ENCODE data around the gene TSPAN3. TPM values are rescaled to one million over a fixed set of nuclear protein-coding genes. Genes with fewer than 3 reads are reported as not detected.

TSPAN3 gene
- total RNA-seq, 2 experiments from 2014 or later, result 35.2 to 47.2 TPM

GRCh38 chr15:77097248-77097721, 26.4 kb upstream of the TSPAN3 start:
- Histone ChIP-seq H4K20me1 (ENCODE audit: insufficient read depth, low read length) (no peaks in the 10 kb centered on the region), H2AFZ (ENCODE audit: low read length) (no peak overlapping the region), H3K27ac (ENCODE audit: low read depth, low read length, poor library complexity, severe bottlenecking) (no peak overlapping the region), H3K9me2 (ENCODE audit: insufficient read depth, low read length) (no peaks in the 10 kb centered on the region), H3K4me1 (ENCODE audit: insufficient read depth, low read length, poor library complexity, severe bottlenecking) (no peaks in the 10 kb centered on the region), H3K36me3 (ENCODE audit: insufficient read depth, low read length) (no peaks in the 10 kb centered on the region), H3K79me2 (ENCODE audit: insufficient read depth, low read depth, low read length) (no peaks in the 10 kb centered on the region), H3K4me3 (ENCODE audit: low read depth, low read length, poor library complexity, severe bottlenecking) (no peak overlapping the region), H3K9me3 (ENCODE audit: low read length) (no peaks in the 10 kb centered on the region), H3K4me2 (ENCODE audit: low read length) (no peak overlapping the region)
- TF ChIP-seq EZH2phosphoT487 (IDR thresholded peaks at IDR 0.05; ENCODE audit: borderline replicate concordance, low read depth, low read length) (no peak), CTCF (conservative IDR thresholded peaks at IDR 0.05; ENCODE audit: low read length) (no peak)
- ChIA-PET CTCF (ENCODE audit: unreplicated experiment) (no interaction called here), POLR2A (no interaction called here)
- intact Hi-C loops (cut with micrococcal nuclease; ENCODE audit: unreplicated experiment), result no loop called here
- DNase-seq (ENCODE audit: low spot score), result no peak
- BruUV-seq (replicated peaks), result no TSS peak

- Histone ChIP-seq H3K27ac (ENCODE audit: low read depth, low read length, poor library complexity, severe bottlenecking) (no peak overlapping the region), H3K79me2 (ENCODE audit: insufficient read depth, low read depth, low read length) (no peaks in the 10 kb centered on the region), H4K20me1 (ENCODE audit: insufficient read depth, low read length) (no peaks in the 10 kb centered on the region), H3K36me3 (ENCODE audit: insufficient read depth, low read length) (no peaks in the 10 kb centered on the region), H3K4me2 (ENCODE audit: low read length) (no peak overlapping the region), H3K4me3 (ENCODE audit: low read depth, low read length, poor library complexity, severe bottlenecking) (no peak overlapping the region), H3K9me3 (ENCODE audit: low read length) (no peaks in the 10 kb centered on the region), H3K4me1 (ENCODE audit: insufficient read depth, low read length, poor library complexity, severe bottlenecking) (no peaks in the 10 kb centered on the region), H3K9me2 (ENCODE audit: insufficient read depth, low read length) (no peaks in the 10 kb centered on the region), H2AFZ (ENCODE audit: low read length) (no peak overlapping the region)
- ChIA-PET CTCF (ENCODE audit: unreplicated experiment) (no interaction called here), POLR2A (no interaction called here)
- intact Hi-C loops (cut with micrococcal nuclease; ENCODE audit: unreplicated experiment), result no loop called here
- no TSS peak for BruUV-seq (replicated peaks)
- DNase-seq (ENCODE audit: low spot score), result no peak
- no peak for TF ChIP-seq CTCF (conservative IDR thresholded peaks at IDR 0.05; ENCODE audit: low read length)
- no peak for TF ChIP-seq EZH2phosphoT487 (IDR thresholded peaks at IDR 0.05; ENCODE audit: borderline replicate concordance, low read depth, low read length)
These were observed 25.6 kb upstream of the TSPAN3 start for GRCh38 chr15:77096541-77096940.

GRCh38 chr15:77096138-77096537, 25.2 kb upstream of the TSPAN3 start:
- intact Hi-C loops (cut with micrococcal nuclease; ENCODE audit: unreplicated experiment), result no loop called here
- Histone ChIP-seq H3K4me2 (ENCODE audit: low read length) (no peak overlapping the region), H3K9me3 (ENCODE audit: low read length) (no peaks in the 10 kb centered on the region), H4K20me1 (ENCODE audit: insufficient read depth, low read length) (no peaks in the 10 kb centered on the region), H3K79me2 (ENCODE audit: insufficient read depth, low read depth, low read length) (no peaks in the 10 kb centered on the region), H2AFZ (ENCODE audit: low read length) (no peak overlapping the region), H3K36me3 (ENCODE audit: insufficient read depth, low read length) (no peaks in the 10 kb centered on the region), H3K9me2 (ENCODE audit: insufficient read depth, low read length) (no peaks in the 10 kb centered on the region), H3K4me3 (ENCODE audit: low read depth, low read length, poor library complexity, severe bottlenecking) (no peak overlapping the region), H3K27ac (ENCODE audit: low read depth, low read length, poor library complexity, severe bottlenecking) (no peak overlapping the region), H3K4me1 (ENCODE audit: insufficient read depth, low read length, poor library complexity, severe bottlenecking) (no peaks in the 10 kb centered on the region)
- ChIA-PET POLR2A (no interaction called here), CTCF (ENCODE audit: unreplicated experiment) (no interaction called here)
- BruUV-seq (replicated peaks), result no TSS peak
- TF ChIP-seq EZH2phosphoT487 (IDR thresholded peaks at IDR 0.05; ENCODE audit: borderline replicate concordance, low read depth, low read length), result no peak
- TF ChIP-seq CTCF (conservative IDR thresholded peaks at IDR 0.05; ENCODE audit: low read length), result no peak
- DNase-seq (ENCODE audit: low spot score), result no peak

All from OCI-LY7 (cell line).